ENCODE results near the gene ESRRA. TPM values are rescaled to one million over a fixed set of nuclear protein-coding genes. Genes with fewer than 3 reads are reported as not detected.

Gene ESRRA
- total RNA-seq, 3 donors from 2014 or later (not counting 1 experiment from before 2014, with no cell fraction given) = 47.1 to 51.3 (median 50.0) TPM

GRCh38 chr11:64261556-64262080, 43.7 kb upstream of the ESRRA start:
- Histone ChIP-seq H3K9me3 (ENCODE audit: control insufficient read depth, insufficient read depth, low read length) (no peaks in the 10 kb centered on the region), H3K36me3 (ENCODE audit: control insufficient read depth, insufficient read depth, low read length) (peaks cover 2% of the 10 kb centered on the region), H3K4me1 (ENCODE audit: control insufficient read depth, insufficient read depth, low read length) (no peaks in the 10 kb centered on the region), H3K27me3 (ENCODE audit: control insufficient read depth, insufficient read depth, low read length) (no peaks in the 10 kb centered on the region), H3K27ac (ENCODE audit: low read length) (no peak overlapping the region), H3K4me3 (ENCODE audit: low read length) (no peak overlapping the region)
- H3K9me3 Mint-ChIP-seq = no peaks in the 10 kb centered on the region
- no peaks in the 10 kb centered on the region for H3K27me3 Mint-ChIP-seq (ENCODE audit: low read depth in 2 of 2)
- no peak for TF ChIP-seq CTCF (IDR thresholded peaks at IDR 0.05)
- H3K36me3 Mint-ChIP-seq = no peaks in the 10 kb centered on the region
- H3K4me1 Mint-ChIP-seq = peaks cover 0 to 9% of the 10 kb centered on the region in 2 donors
- DNase-seq = no peak
- WGBS (ENCODE audit: insufficient coverage) = 95% methylated on average over 18 of the region's 18 CpGs
- H3K27ac Mint-ChIP-seq = no peak overlapping the region
- intact Hi-C loops (cut with micrococcal nuclease) = no loop called here
- H3K4me3 Mint-ChIP-seq = no peak overlapping the region
- no peak for ATAC-seq

- intact Hi-C loops (cut with micrococcal nuclease) = no loop called here
- peaks cover 0 to 9% of the 10 kb centered on the region in 2 donors for H3K4me1 Mint-ChIP-seq
- H3K27me3 ChIP-seq (ENCODE audit: control insufficient read depth, insufficient read depth, low read length) = no peaks in the 10 kb centered on the region
- no peak overlapping the region for H3K4me3 ChIP-seq (ENCODE audit: low read length)
- H3K4me3 Mint-ChIP-seq = no peak overlapping the region
- H3K27ac ChIP-seq (ENCODE audit: low read length) = no peak overlapping the region
- H3K4me1 ChIP-seq (ENCODE audit: control insufficient read depth, insufficient read depth, low read length) = peaks cover 1% of the 10 kb centered on the region
- H3K27ac Mint-ChIP-seq = no peak overlapping the region
- no peak for TF ChIP-seq CTCF (IDR thresholded peaks at IDR 0.05)
- H3K36me3 ChIP-seq (ENCODE audit: control insufficient read depth, insufficient read depth, low read length) = no peaks in the 10 kb centered on the region
- 96% methylated on average over 42 of the region's 42 CpGs for WGBS (ENCODE audit: insufficient coverage)
- H3K9me3 Mint-ChIP-seq = no peaks in the 10 kb centered on the region
- no peaks in the 10 kb centered on the region for H3K27me3 Mint-ChIP-seq (ENCODE audit: low read depth in 2 of 2)
- DNase-seq = no peak
- H3K36me3 Mint-ChIP-seq = no peaks in the 10 kb centered on the region
- no peaks in the 10 kb centered on the region for H3K9me3 ChIP-seq (ENCODE audit: control insufficient read depth, insufficient read depth, low read length)
- ATAC-seq = no peak
Observed at GRCh38 chr11:64262271-64263002, 42.9 kb upstream of the ESRRA start.

GRCh38 chr11:64263021-64263946, 42.0 kb upstream of the ESRRA start:
- no peaks in the 10 kb centered on the region for H3K27me3 Mint-ChIP-seq (ENCODE audit: low read depth in 2 of 2)
- no peak for TF ChIP-seq CTCF (IDR thresholded peaks at IDR 0.05)
- no peaks in the 10 kb centered on the region for H3K27me3 ChIP-seq (ENCODE audit: control insufficient read depth, insufficient read depth, low read length)
- peaks cover 10% of the 10 kb centered on the region for H3K4me1 ChIP-seq (ENCODE audit: control insufficient read depth, insufficient read depth, low read length)
- H3K4me3 ChIP-seq (ENCODE audit: low read length) = no peak overlapping the region
- no peaks in the 10 kb centered on the region for H3K9me3 ChIP-seq (ENCODE audit: control insufficient read depth, insufficient read depth, low read length)
- intact Hi-C loops (cut with micrococcal nuclease) = no loop called here
- no peaks in the 10 kb centered on the region for H3K36me3 Mint-ChIP-seq
- 91% methylated on average over 29 of the region's 29 CpGs for WGBS (ENCODE audit: insufficient coverage)
- no peak overlapping the region for H3K4me3 Mint-ChIP-seq
- no peak overlapping the region for H3K27ac ChIP-seq (ENCODE audit: low read length)
- H3K4me1 Mint-ChIP-seq = peaks cover 8 to 17% of the 10 kb centered on the region in 2 donors
- no peak for ATAC-seq
- no peaks in the 10 kb centered on the region for H3K36me3 ChIP-seq (ENCODE audit: control insufficient read depth, insufficient read depth, low read length)
- no peak overlapping the region for H3K27ac Mint-ChIP-seq
- no peak for DNase-seq
- no peaks in the 10 kb centered on the region for H3K9me3 Mint-ChIP-seq
